Tibial nerve (tissue), 4 donors: ENCODE measurements around the gene RUNX1. TPM values are rescaled to one million over a fixed set of nuclear protein-coding genes. Genes with fewer than 3 reads are reported as not detected.
A peak's percentile ranks its signal among the peaks of the same experiment; 100 is the strongest.

Source experiments
- DNase-seq, 2 donors: peaks; one replicate each; pipeline ENCODE4 v3.0.0-alpha.2; 2019; ENCODE audit warnings: low spot score in 2 of 2
- H3K27ac ChIP-seq, 4 donors: fragments of 200-600 bp; sonication (generic) in 3 of 4; one replicate each; pipeline ENCODE4 v1.5.1; 2017 to 2019; ENCODE audit warnings: mild to moderate bottlenecking in 1 of 4
- H3K27me3 ChIP-seq, 2 donors: fragments of 200-600 bp; sonication (generic) in 1 of 2; one replicate each; pipeline versions ENCODE4 v1.5.1 to v1.6.0; 2017 to 2019
- H3K36me3 ChIP-seq, 3 donors: fragments of 200-600 bp; sonication (generic); one replicate each; pipeline ENCODE4 v1.5.1; 2018 to 2019
- H3K4me1 ChIP-seq, 4 donors: fragments of 200-600 bp; sonication (generic) in 3 of 4; one replicate each; pipeline ENCODE4 v1.5.1; 2017 to 2019
- H3K4me3 ChIP-seq, 4 donors: fragments of 200-600 bp; sonication (generic) in 3 of 4; one replicate each; pipeline ENCODE4 v1.5.1; 2017 to 2019; ENCODE audit warnings: mild to moderate bottlenecking in 1 of 4, moderate library complexity in 1 of 4
- H3K9me3 ChIP-seq, 4 donors: fragments of 200-600 bp; sonication (generic) in 3 of 4; one replicate each; pipeline ENCODE4 v1.5.1; 2017 to 2019
- EP300 ChIP-seq, 2 donors: sonication (generic); formaldehyde crosslinking; IDR thresholded peaks; one replicate each; pipeline ENCODE4 v1.6.1; 2017; ENCODE audit warnings: antibody characterized with exemption in 2 of 2, mild to moderate bottlenecking in 1 of 2
- POLR2A ChIP-seq, 2 donors: fragments of 450-650 bp; IDR thresholded peaks; one replicate each; pipeline ENCODE4 v1.6.1; 2017; ENCODE audit warnings: antibody characterized with exemption in 2 of 2, mild to moderate bottlenecking in 2 of 2, moderate library complexity in 2 of 2
- WGBS, 2 donors: methylation state at CpG; one replicate each; pipeline ENCODE4 v1.1.5; 2018; 5-methylcytosine and 5-hydroxymethylcytosine counted together
- total RNA-seq, 4 donors: library from RNA; depleted of rRNA; stranded (reverse); fragments of >200 nt; gene quantifications; one replicate each; pipeline ENCODE4 v1.1.0, GENCODE V29; 2016
- TF ChIP-seq, protein P1 (sequence below), 5 experiments: fragments of 200-600 bp in 3 of 5; fragments of 450-650 bp in 2 of 5; sonication (generic) in 3 of 5; IDR thresholded peaks; one replicate each; pipeline ENCODE4 v1.5.1; 2016 to 2019; ENCODE audit warnings: antibody characterized with exemption in 5 of 5, mild to moderate bottlenecking in 3 of 5, moderate library complexity in 2 of 5

RUNX1 gene
- total RNA-seq, 4 donors from 2014 or later: 23.6 to 36.9 (median 26.3) TPM

DNA sequence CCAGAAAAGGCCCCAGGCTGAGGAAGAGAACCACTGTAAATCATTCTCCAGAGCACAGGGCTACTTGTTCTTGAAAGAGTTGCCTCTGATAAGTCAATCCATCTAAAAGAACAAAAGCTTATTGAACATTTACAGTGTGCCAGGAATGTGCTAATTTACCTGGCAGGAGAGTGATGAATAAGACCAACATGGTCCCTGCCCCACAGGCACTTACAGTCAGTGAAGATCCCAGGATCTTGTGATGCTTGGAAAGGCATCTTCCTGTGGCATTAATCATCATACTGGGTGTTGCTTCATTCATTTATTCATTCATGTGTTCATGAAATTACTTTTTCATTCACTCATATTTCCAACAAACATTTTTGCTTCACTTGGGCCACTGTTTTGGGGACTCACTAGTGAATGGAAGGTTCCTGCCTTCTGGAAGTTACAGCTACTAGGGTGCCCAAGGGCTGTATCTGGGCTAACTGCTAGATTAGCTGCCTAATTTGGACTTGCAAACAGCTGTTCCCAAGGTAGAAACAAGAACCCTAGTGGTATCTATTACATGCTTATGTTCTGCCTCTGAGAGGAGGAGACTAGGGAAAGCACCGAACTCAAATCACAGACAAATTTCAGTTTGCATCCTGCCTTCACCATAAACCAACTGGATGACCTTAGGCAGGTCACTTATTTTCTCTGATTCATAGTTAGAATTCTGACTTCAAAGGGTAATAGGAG is 246.8 kb downstream of the RUNX1 start:
- Histone ChIP-seq H3K9me3 (peaks cover 0 to 17% (median 4%) of the 10 kb centered on the region in 4 donors), H3K27me3 (no peaks in the 10 kb centered on the region), H3K36me3 (peaks cover 0 to 36% (median 0%) of the 10 kb centered on the region in 3 donors), H3K27ac (no peak overlapping the region), H3K4me3 (no peak overlapping the region), H3K4me1 (peaks cover 0 to 18% (median 0%) of the 10 kb centered on the region in 4 donors)
- no peak for DNase-seq
- no peak for TF ChIP-seq POLR2A (IDR thresholded peaks at IDR 0.05)
- 85 to 100% methylated on average over 1 of the region's 1 CpG for WGBS, 2 donors

DNA sequence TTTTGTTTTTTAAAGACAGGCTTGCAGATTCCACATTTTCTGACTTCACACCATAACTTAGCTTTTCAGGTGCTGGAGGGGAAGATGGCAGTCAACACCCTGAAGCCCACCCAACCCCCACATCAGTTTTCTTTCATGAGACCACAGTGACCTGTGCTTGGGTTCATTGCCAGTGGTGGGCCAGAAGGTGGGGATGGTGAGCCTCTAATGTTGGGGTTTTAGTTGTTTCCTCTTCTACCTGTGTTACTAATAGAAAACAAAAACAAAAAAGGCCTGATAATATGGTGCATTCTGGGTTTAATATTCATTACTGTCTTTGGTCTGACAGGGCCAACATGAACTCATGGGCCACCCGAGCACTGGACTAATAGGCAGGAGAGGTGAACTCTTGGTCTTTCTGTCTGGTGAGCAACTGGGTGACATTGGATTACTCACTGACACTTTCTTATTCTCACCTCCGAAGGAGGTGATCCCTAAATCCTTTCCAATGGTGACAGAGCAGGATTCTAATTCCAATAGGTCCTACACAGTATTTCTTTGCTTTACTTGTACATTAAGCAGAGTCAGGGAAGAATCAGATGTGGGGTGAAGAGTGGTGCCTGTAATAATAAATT is 247.5 kb downstream of the RUNX1 start:
- WGBS, 2 donors: 55 to 73% methylated on average over 2 of the region's 2 CpGs
- H3K9me3 ChIP-seq: peaks cover 0 to 10% (median 1%) of the 10 kb centered on the region in 4 donors
- no peaks in the 10 kb centered on the region for H3K27me3 ChIP-seq
- no peak for DNase-seq
- H3K27ac ChIP-seq: no peak overlapping the region
- H3K36me3 ChIP-seq: peaks cover 0 to 35% (median 0%) of the 10 kb centered on the region in 3 donors
- H3K4me3 ChIP-seq: no peak overlapping the region
- TF ChIP-seq POLR2A (IDR thresholded peaks at IDR 0.05) (no peak), EP300 (IDR thresholded peaks at IDR 0.05) (no peak)
- TF ChIP-seq, protein P1, sequence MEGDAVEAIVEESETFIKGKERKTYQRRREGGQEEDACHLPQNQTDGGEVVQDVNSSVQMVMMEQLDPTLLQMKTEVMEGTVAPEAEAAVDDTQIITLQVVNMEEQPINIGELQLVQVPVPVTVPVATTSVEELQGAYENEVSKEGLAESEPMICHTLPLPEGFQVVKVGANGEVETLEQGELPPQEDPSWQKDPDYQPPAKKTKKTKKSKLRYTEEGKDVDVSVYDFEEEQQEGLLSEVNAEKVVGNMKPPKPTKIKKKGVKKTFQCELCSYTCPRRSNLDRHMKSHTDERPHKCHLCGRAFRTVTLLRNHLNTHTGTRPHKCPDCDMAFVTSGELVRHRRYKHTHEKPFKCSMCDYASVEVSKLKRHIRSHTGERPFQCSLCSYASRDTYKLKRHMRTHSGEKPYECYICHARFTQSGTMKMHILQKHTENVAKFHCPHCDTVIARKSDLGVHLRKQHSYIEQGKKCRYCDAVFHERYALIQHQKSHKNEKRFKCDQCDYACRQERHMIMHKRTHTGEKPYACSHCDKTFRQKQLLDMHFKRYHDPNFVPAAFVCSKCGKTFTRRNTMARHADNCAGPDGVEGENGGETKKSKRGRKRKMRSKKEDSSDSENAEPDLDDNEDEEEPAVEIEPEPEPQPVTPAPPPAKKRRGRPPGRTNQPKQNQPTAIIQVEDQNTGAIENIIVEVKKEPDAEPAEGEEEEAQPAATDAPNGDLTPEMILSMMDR (IDR thresholded peaks at IDR 0.05): peak in 3 of 5 experiments; percentile 9 to 25 (median 12)
- peaks cover 0 to 25% (median 0%) of the 10 kb centered on the region in 4 donors for H3K4me1 ChIP-seq

DNA sequence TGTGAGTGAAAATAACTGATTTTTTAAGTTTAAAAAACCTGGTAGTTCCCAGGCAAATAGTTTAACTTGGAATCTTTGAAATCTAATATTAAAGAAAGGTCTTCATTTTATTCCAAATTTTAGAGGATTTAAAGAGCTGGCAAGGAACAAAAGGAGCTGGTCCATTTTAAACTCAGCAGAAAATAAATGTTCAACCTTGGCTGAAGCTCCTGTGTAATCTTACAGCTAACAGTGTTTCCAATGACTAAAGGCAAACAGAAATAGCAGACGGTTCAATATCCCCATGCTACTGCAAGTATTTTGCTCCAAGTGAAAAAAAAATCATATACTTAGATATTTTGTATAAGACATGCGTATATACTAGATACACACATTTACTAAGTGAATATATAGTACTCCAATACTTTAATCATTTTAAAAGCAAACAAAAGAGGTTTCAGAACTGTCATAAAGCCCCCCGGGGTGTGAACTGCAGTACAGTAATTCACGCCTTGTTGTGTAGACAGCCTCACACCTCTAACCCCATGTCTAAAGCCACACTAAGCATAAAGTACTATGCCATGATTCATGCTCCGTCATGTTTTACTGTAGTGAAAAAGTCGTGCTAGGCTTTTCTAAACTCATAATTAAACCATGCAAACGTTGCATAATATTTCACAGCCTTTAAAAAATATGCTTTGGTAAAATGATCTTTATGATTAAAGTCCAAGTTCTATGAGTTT is 248.1 kb downstream of the RUNX1 start:
- Histone ChIP-seq H3K36me3 (peaks cover 0 to 34% (median 0%) of the 10 kb centered on the region in 3 donors), H3K4me1 (peaks cover 0 to 30% (median 1%) of the 10 kb centered on the region in 4 donors), H3K27me3 (no peaks in the 10 kb centered on the region), H3K9me3 (peaks cover 0 to 5% (median 0%) of the 10 kb centered on the region in 4 donors), H3K27ac (no peak overlapping the region), H3K4me3 (no peak overlapping the region)
- 66 to 69% methylated on average over 7 of the region's 7 CpGs for WGBS, 2 donors
- TF ChIP-seq POLR2A (IDR thresholded peaks at IDR 0.05) (no peak), EP300 (IDR thresholded peaks at IDR 0.05) (no peak)
- TF ChIP-seq, protein P1 (IDR thresholded peaks at IDR 0.05): no peak
- DNase-seq: no peak

DNA sequence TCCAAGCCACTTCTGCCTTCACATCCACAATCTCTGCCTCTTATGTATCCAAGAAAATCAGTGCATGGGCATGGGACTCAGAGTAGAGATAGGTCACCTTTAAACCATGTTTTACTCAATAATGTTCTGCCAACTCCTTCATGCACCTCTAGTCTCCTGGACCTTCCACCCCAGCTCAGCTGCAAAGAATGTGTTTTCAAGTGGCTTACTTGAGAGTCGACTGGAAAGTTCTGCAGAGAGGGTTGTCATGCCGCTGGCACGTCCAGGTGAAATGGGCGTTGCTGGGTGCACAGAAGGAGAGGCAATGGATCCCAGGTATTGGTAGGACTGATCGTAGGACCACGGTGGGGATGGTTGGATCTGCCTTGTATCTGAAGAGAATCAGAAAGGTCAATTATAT is 250.0 kb downstream of the RUNX1 start:
- H3K4me1 ChIP-seq: peaks cover 0 to 45% (median 7%) of the 10 kb centered on the region in 4 donors
- no peak overlapping the region for H3K27ac ChIP-seq
- no peaks in the 10 kb centered on the region for H3K9me3 ChIP-seq
- H3K27me3 ChIP-seq: no peaks in the 10 kb centered on the region
- TF ChIP-seq POLR2A (IDR thresholded peaks at IDR 0.05) (no peak), EP300 (IDR thresholded peaks at IDR 0.05) (no peak)
- TF ChIP-seq, protein P1 (IDR thresholded peaks at IDR 0.05): no peak
- peaks cover 0 to 34% (median 0%) of the 10 kb centered on the region in 3 donors for H3K36me3 ChIP-seq
- WGBS, 2 donors: 94 to 95% methylated on average over 6 of the region's 6 CpGs
- DNase-seq: no peak
- no peak overlapping the region for H3K4me3 ChIP-seq

DNA sequence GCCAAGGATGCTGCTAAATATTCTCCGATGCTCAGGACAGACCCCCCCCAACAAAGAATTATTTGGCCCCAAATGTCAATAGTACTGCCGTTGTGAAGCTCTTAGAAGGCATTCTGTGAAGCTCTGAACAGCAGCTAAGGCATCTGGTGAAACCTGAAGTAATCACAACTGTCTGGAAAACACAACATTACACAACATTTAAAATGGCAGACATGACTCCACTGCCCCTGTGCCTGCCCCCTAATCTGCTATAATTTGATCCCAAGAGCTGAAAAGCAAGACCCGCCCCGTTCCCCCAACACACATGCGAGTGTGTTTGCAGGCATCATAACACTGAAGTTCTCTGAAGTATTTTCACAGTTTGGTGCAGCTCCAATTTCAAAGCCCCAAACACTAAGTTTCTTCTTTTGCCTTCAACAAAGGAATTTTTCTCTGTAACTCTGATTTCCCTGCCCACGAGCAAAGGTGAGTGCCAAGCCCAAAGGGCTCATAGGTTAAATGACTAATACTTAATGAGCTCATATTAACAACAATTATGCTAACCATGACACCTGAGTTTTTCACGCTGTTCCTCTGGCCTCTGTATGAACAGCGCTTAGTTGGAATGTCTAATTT is 251.1 kb downstream of the RUNX1 start:
- Histone ChIP-seq H3K27me3 (no peaks in the 10 kb centered on the region), H3K36me3 (peaks cover 0 to 42% (median 0%) of the 10 kb centered on the region in 3 donors), H3K4me1 (peaks cover 0 to 38% (median 7%) of the 10 kb centered on the region in 4 donors), H3K9me3 (no peaks in the 10 kb centered on the region), H3K27ac (peak overlapping the region in 1 of 4 donors; percentile 36), H3K4me3 (no peak overlapping the region)
- WGBS, 2 donors: 65 to 66% methylated on average over 8 of the region's 8 CpGs
- TF ChIP-seq EP300 (IDR thresholded peaks at IDR 0.05): no peak
- TF ChIP-seq POLR2A (IDR thresholded peaks at IDR 0.05): no peak
- TF ChIP-seq, protein P1 (IDR thresholded peaks at IDR 0.05): no peak
- no peak for DNase-seq
